ENCODE data around the gene CCND2. TPM values are rescaled to one million over a fixed set of nuclear protein-coding genes. Genes with fewer than 3 reads are reported as not detected.

The CCND2 gene
- total and polyA plus RNA-seq, 2 of the 8 experiments (the other 6 are each of a cell fraction or from before 2014, with no cell fraction given), result 41.7 to 223 TPM

GRCh38 chr12:4279198-4279690, 5.7 kb downstream of the CCND2 start:
- Histone ChIP-seq H2BK12ac (ENCODE audit: low read depth, low read length) (no peak overlapping the region), H3K79me2 (ENCODE audit: control insufficient read depth in 1 of 2, insufficient read depth in 2 of 2, low read length in 2 of 2) (peaks cover 6 to 97% of the 10 kb centered on the region in 2 experiments; a peak in 3 of 4 replicates), H3K4me3 (ENCODE audit: extremely low read depth in 1 of 4, insufficient read depth in 2 of 4, low read depth in 3 of 4, low read length in 4 of 4) (no peak overlapping the region), H2AFZ (ENCODE audit: low read length) (no peak overlapping the region), H3K4me1 (replicated peaks in 1 of 4; ENCODE audit: control insufficient read depth in 3 of 4, insufficient read depth in 4 of 4, low read length in 3 of 4) (peaks cover 0 to 18% (median 10%) of the 10 kb centered on the region in 4 experiments), H3K4ac (replicated peaks; ENCODE audit: insufficient read length, low read depth, low read length) (no peak overlapping the region), H3K23me2 (ENCODE audit: low read depth, low read length) (peaks cover 3% of the 10 kb centered on the region; the same call in 1 of the 2 replicates), H3K36me3 (ENCODE audit: control insufficient read depth in 2 of 4, insufficient read depth in 4 of 4, low read length in 3 of 4) (peaks cover 48 to 82% (median 70%) of the 10 kb centered on the region in 4 experiments), H4K20me1 (replicated peaks in 1 of 2; ENCODE audit: control insufficient read depth in 1 of 2, insufficient read depth in 2 of 2, low read length in 2 of 2) (peaks cover 18 to 54% of the 10 kb centered on the region in 2 experiments), H3K27me3 (replicated peaks in 1 of 4; ENCODE audit: control insufficient read depth in 3 of 4, extremely low read depth in 1 of 4, insufficient read depth in 3 of 4, low read length in 3 of 4) (no peaks in the 10 kb centered on the region), H3K4me2 (ENCODE audit: insufficient read depth in 1 of 2, low read depth in 2 of 2, low read length in 2 of 2) (no peak overlapping the region), H3K23ac (ENCODE audit: insufficient read length) (no peak overlapping the region), H4K91ac (replicated peaks; ENCODE audit: insufficient read length, low read length) (no peak overlapping the region), H3K18ac (ENCODE audit: extremely low read depth, low read length) (no peak overlapping the region), H4K5ac (ENCODE audit: insufficient read length, low read depth, low read length) (no peak overlapping the region), H3K79me1 (ENCODE audit: low read depth, low read length) (peaks cover 13% of the 10 kb centered on the region; the same call in 1 of the 2 replicates), H3K27ac (ENCODE audit: low read depth, low read length) (no peak overlapping the region), H3K14ac (ENCODE audit: insufficient read length) (no peak overlapping the region), H3K9ac (replicated peaks in 1 of 4; ENCODE audit: extremely low read depth in 1 of 4, low read depth in 3 of 4, low read length in 3 of 4) (no peak overlapping the region), H2BK120ac (replicated peaks; ENCODE audit: low read depth, low read length) (no peak overlapping the region), H3K9me3 (ENCODE audit: insufficient read depth in 2 of 2, low read depth in 1 of 2, low read length in 1 of 2) (no peaks in the 10 kb centered on the region), H2BK20ac (ENCODE audit: low read length) (no peak overlapping the region), H2BK15ac (ENCODE audit: low read length) (no peak overlapping the region), H3K56ac (replicated peaks; ENCODE audit: insufficient read length, low read depth, low read length) (no peak overlapping the region), H2BK5ac (ENCODE audit: low read depth, low read length) (no peak overlapping the region; the same call in 1 of the 2 replicates), H2AK5ac (ENCODE audit: low read depth, low read length) (no peak overlapping the region), H4K8ac (ENCODE audit: extremely low read depth, insufficient read depth, low read length) (no peak overlapping the region)
- no peak for FAIRE-seq
- ChIA-PET POLR2A (ENCODE audit: partially characterized antibody) (interaction anchor here (0.6 to 29.3 kb wide), 11 partner anchors 9 to 254 kb away, joined by 3 to 531 read pairs (median 4); no protein-coding TSS in a partner anchor), CTCF (ENCODE audit: partially characterized antibody) (interaction anchor here (0.7 to 6.7 kb wide), 15 partner anchors 9 to 1000 kb away, joined by 3 to 52 read pairs (median 5); no protein-coding TSS in a partner anchor)
- 95% methylated on average over 10 of the region's 10 CpGs; no CpG with 5 or more reads in 1 of the 2 experiments for WGBS, 2 experiments (ENCODE audit: extremely low coverage in 1 of 2, insufficient coverage in 1 of 2, insufficient read length in 1 of 2, insufficient replicate concordance in 2 of 2, low coverage in 1 of 2, low lambda C conversion rate in 2 of 2, missing lambda C conversion rate in 1 of 2)
- DNase-seq (ENCODE audit: low read depth in 1 of 2, low spot score in 2 of 2), result no peak
